ENCODE results near the gene SLC8A3. TPM values are rescaled to one million over a fixed set of nuclear protein-coding genes. Genes with fewer than 3 reads are reported as not detected.

SLC8A3 gene
- total and polyA plus RNA-seq, 4 donors = 0.08 to 3.7 (median 0.85) TPM

DNA sequence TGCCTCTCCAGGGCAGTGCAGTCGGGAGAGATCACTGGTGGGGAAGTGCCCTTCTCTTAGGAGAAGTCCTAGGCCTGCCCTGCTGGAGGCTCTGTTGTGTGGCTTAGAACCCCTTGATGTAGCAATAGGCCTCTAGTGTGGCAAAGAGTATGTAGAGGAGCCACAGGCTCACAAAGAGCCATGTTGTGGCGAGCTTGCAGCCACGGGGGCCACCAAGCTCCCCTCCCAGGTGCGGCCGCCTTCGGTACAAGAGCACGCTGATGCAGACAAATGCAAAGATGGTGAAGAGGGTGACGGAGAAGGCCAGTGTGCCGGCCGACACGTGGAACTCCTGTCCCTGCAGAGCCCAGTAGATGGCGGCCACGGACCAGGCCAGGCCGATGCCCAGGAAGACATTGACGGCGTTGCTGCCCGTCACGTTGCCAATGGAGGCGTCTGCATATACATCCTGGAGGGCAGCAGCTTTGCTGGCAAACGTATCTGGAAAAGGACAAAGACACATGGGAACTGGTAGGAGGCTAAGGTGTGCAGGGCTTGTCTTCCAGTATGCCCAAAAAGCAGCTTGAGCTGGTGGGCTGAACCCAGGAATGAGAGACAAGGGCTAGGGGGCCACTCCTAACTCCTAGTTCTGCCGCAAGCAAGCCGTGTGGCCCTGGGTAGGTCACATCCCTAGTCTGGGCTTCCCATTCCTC lies 142.8 kb downstream of the SLC8A3 start:
- DNase-seq (peak; percentile 60 to 78 (median 75)), ATAC-seq (ENCODE audit: insufficient read depth, low FRiP score) (no peak)
- no peak overlapping the region for H3K9ac ChIP-seq (ENCODE audit: insufficient read depth in 1 of 2, low read length in 2 of 2)
- no peaks in the 10 kb centered on the region for H3K9me3 ChIP-seq (ENCODE audit: control insufficient read depth in 4 of 4, insufficient read depth in 3 of 4, low read length in 3 of 4)
- no peaks in the 10 kb centered on the region for H3K4me1 ChIP-seq (ENCODE audit: control insufficient read depth in 5 of 5, insufficient read depth in 5 of 5, low read length in 5 of 5)
- no peaks in the 10 kb centered on the region for H3K36me3 ChIP-seq (ENCODE audit: control insufficient read depth in 4 of 4, insufficient read depth in 4 of 4, low read length in 4 of 4)
- no peak overlapping the region for H3K4me3 ChIP-seq
- H3K27ac ChIP-seq (ENCODE audit: low read depth in 1 of 2, low read length in 1 of 2) = no peak overlapping the region
- 49 to 59% methylated on average over 22 of the region's 22 CpGs for WGBS, 2 donors
- no peaks in the 10 kb centered on the region for H3K27me3 ChIP-seq (ENCODE audit: control insufficient read depth in 3 of 3, insufficient read depth in 3 of 3, low read length in 2 of 3)
- peak; percentile 16 for TF ChIP-seq CTCF (IDR thresholded peaks at IDR 0.05; ENCODE audit: control extremely low read depth, extremely low read depth)

DNA sequence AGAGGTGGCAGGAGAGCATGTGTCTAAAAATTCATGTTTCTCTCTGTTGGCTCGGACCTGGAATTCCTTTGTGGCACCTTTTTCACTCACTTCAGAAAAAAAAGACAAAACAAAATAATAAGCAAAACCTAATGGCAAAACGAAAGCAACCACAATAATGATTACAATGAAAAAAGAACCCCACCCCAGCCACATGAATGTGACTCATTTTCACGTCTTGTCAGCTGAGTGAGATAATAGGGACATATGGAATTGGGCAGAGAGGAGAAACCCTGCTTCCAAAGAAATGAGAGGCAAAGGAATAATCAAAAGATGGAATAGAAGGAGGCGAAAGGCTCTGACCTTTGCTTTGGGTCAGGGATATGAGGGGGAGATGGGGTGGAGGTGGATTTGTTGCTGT lies 143.4 kb downstream of the SLC8A3 start:
- no peak for ATAC-seq (ENCODE audit: insufficient read depth, low FRiP score)
- TF ChIP-seq CTCF (IDR thresholded peaks at IDR 0.05; ENCODE audit: control extremely low read depth, extremely low read depth) = no peak
- no peaks in the 10 kb centered on the region for H3K4me1 ChIP-seq (ENCODE audit: control insufficient read depth in 5 of 5, insufficient read depth in 5 of 5, low read length in 5 of 5)
- H3K36me3 ChIP-seq (ENCODE audit: control insufficient read depth in 4 of 4, insufficient read depth in 4 of 4, low read length in 4 of 4) = no peaks in the 10 kb centered on the region
- no peak overlapping the region for H3K4me3 ChIP-seq
- no peak for DNase-seq
- no peak overlapping the region for H3K9ac ChIP-seq (ENCODE audit: insufficient read depth in 1 of 2, low read length in 2 of 2)
- H3K27ac ChIP-seq (ENCODE audit: low read depth in 1 of 2, low read length in 1 of 2) = no peak overlapping the region
- WGBS, 2 donors = 77 to 85% methylated on average over 4 of the region's 4 CpGs
- no peaks in the 10 kb centered on the region for H3K27me3 ChIP-seq (ENCODE audit: control insufficient read depth in 3 of 3, insufficient read depth in 3 of 3, low read length in 2 of 3)
- no peaks in the 10 kb centered on the region for H3K9me3 ChIP-seq (ENCODE audit: control insufficient read depth in 4 of 4, insufficient read depth in 3 of 4, low read length in 3 of 4)

DNA sequence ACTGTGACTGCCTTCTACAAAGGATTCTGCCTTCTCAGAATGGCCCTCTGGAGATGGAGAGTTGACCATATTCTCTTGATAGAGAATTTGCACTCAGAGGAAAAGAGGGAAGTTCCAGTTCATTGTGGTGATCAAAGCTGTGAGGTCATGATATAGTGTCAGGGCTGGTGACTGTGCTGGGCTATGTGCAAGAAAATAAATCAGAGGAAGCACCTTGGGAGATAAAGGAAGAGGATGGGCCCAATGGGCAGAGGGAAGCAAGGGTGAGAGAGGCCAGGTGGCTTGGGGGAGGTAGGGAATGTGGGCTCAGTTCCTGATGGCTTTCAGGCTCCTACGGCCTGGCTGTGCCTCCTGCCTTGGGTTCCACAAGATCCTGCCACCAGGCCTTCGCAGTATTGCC lies 145.8 kb downstream of the SLC8A3 start:
- 69 to 73% methylated on average over 2 of the region's 2 CpGs for WGBS, 2 donors
- no peak for TF ChIP-seq CTCF (IDR thresholded peaks at IDR 0.05; ENCODE audit: control extremely low read depth, extremely low read depth)
- Histone ChIP-seq H3K4me3 (no peak overlapping the region), H3K27ac (ENCODE audit: low read depth in 1 of 2, low read length in 1 of 2) (no peak overlapping the region), H3K9me3 (ENCODE audit: control insufficient read depth in 4 of 4, insufficient read depth in 3 of 4, low read length in 3 of 4) (no peaks in the 10 kb centered on the region), H3K9ac (ENCODE audit: insufficient read depth in 1 of 2, low read length in 2 of 2) (no peak overlapping the region), H3K36me3 (ENCODE audit: control insufficient read depth in 4 of 4, insufficient read depth in 4 of 4, low read length in 4 of 4) (no peaks in the 10 kb centered on the region), H3K4me1 (ENCODE audit: control insufficient read depth in 5 of 5, insufficient read depth in 5 of 5, low read length in 5 of 5) (no peaks in the 10 kb centered on the region), H3K27me3 (ENCODE audit: control insufficient read depth in 3 of 3, insufficient read depth in 3 of 3, low read length in 2 of 3) (no peaks in the 10 kb centered on the region)
- DNase-seq = no peak
- no peak for ATAC-seq (ENCODE audit: insufficient read depth, low FRiP score)

DNA sequence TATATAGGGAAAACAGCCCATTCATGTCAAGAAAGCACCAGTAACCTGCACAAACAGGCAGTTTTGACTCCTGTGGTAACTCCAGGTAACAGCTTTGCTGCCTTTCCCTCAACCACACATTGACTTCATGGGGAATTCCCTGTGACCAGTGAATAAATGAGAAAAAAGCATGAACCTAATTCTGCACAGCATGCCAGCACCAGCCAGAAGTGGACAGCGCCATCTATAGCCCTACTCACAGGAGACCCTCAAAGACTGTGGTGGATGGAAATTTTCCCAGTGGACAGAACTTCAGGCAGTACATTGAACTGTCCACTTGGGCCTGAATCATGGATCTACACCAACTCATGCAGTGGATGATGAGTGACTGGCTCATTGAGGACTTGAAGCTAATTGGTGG lies 152.1 kb downstream of the SLC8A3 start:
- ATAC-seq (ENCODE audit: insufficient read depth, low FRiP score) (no peak), DNase-seq (no peak)
- Histone ChIP-seq H3K27me3 (ENCODE audit: control insufficient read depth in 3 of 3, insufficient read depth in 3 of 3, low read length in 2 of 3) (no peaks in the 10 kb centered on the region), H3K4me3 (no peak overlapping the region), H3K36me3 (ENCODE audit: control insufficient read depth in 4 of 4, insufficient read depth in 4 of 4, low read length in 4 of 4) (no peaks in the 10 kb centered on the region), H3K27ac (ENCODE audit: low read depth in 1 of 2, low read length in 1 of 2) (no peak overlapping the region), H3K9me3 (ENCODE audit: control insufficient read depth in 4 of 4, insufficient read depth in 3 of 4, low read length in 3 of 4) (peaks cover 0 to 2% (median 0%) of the 10 kb centered on the region in 4 donors), H3K9ac (ENCODE audit: insufficient read depth in 1 of 2, low read length in 2 of 2) (no peak overlapping the region), H3K4me1 (ENCODE audit: control insufficient read depth in 5 of 5, insufficient read depth in 5 of 5, low read length in 5 of 5) (peaks cover 0 to 3% (median 0%) of the 10 kb centered on the region in 5 donors)
- TF ChIP-seq CTCF (IDR thresholded peaks at IDR 0.05; ENCODE audit: control extremely low read depth, extremely low read depth) = no peak
- 67 to 70% methylated on average over 1 of the region's 1 CpG for WGBS, 2 donors

All from lung (tissue), 12 donors.